Jurkat, Clone E6-1 (cell line): ENCODE results near the gene BFAR.
"Not testable (repeated sequence)": the region's sequence is repeated elsewhere in the genome, so short reads cannot be mapped to it uniquely, and the experiment has no call there.

Experiments
- DNase-seq: peaks from one replicate; pipeline ENCODE4 v3.0.0-alpha.2; 2011; ENCODE audit warnings: low read depth, low spot score
- H3K4me3 ChIP-seq: 2 replicates; pipeline ENCODE4 v1.5.1; 2011; ENCODE audit warnings: mild to moderate bottlenecking, low read length, control low read depth, moderate library complexity

Gene BFAR

DNA sequence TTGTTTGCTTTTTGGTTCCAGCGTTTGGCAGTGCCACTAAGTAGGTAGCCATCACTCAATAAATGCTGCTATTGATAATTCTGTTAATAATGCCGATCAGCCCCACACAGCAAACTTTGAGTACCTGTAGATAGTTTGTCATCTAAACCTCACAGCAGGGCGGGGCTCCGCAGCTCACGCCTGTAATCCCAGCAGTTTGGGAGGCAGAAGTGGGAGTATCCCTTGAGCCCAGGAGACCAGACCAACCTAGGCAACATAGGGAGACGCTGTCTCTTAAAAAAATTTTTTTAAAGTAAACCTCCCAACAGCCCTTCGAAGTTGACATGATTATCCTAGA is 1.6 kb downstream of the BFAR start:
- DNase-seq: no peak
- H3K4me3 ChIP-seq: peak overlapping the region; percentile 95

DNA sequence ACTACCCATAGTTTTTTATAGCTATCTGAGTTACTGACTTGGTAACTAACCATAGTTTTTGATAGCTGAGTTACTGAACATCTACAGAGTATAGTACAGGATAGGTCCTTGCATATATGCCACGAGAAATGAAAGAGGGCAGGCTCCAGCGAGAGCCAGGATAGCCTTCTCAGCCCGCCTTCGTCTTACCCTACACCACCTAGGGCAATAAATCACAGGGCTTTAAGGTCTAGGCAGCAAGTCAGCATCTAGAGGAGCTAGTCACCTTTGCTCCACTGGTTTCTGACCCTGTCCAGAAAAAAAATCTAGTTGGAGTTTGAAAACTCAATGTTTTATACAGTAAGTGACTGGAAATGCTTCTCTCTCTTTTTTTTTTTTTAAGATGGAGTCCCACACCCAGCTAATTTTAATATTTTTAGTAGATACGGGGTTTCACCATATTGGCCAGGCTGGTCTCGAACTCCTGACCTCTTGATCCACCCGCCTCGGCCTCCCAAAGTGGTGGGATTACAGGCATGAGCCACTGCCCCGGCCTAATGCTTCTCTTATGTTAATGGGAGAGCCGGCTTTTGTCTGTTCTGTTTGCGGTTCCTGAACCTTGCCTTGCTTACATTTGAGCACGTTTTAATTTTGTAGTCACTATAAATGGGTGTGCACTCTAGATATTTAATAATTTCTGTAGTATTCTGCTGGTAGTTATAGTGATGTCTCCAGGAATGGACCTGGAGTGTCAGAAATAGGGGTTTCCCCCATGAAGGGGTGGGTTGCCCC is 2.8 kb downstream of the BFAR start:
- DNase-seq: no peak
- H3K4me3 ChIP-seq: no peak overlapping the region

DNA sequence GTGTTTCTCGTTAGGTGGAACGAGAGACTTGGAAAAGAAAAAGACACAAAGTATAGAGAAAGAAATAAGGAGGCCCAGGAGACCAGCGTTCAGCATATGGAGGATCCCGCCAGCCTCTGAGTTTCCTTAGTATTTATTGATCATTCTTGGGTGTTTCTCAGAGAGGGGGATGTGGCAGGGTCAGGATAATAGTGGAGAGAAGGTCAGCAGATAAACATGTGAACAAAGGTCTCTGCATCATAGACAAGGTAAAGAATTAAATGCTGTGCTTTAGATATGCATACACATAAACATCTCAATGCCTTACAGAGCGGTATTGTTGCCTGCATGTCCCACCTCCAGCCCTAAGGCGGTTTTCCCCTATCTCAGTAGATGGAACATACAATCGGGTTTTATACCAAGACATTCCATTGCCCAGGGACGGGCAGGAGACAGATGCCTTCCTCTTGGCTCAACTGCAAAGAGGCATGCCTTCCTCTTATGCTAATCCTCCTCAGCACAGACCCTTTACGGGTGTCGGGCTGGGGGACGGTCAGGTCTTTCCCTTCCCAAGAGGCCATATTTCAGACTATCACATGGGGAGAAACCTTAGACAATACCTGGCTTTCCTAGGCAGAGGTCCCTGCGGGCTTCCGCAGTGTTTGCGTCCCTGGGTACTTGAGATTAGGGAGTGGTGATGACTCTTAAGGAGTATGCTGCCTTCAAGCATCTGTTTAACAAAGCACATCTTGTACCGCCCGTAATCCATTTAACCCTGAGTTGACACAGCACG is 3.6 kb downstream of the BFAR start:
- H3K4me3 ChIP-seq, DNase-seq: not testable (repeated sequence)

DNA sequence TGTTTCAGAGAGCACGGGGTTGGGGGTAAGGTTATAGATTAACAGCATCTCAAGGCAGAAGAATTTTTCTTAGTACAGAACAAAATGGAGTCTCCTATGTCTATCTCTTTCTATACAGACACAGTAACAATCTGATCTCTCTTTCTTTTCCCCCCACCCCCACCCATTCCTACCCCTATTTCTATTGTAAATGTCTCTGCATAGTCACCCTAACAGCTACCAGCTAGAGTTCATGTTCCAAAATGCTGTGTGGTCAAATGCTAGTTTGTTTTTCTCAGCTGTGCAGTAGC is 4.1 kb downstream of the BFAR start:
- not testable (repeated sequence) for H3K4me3 ChIP-seq, DNase-seq

DNA sequence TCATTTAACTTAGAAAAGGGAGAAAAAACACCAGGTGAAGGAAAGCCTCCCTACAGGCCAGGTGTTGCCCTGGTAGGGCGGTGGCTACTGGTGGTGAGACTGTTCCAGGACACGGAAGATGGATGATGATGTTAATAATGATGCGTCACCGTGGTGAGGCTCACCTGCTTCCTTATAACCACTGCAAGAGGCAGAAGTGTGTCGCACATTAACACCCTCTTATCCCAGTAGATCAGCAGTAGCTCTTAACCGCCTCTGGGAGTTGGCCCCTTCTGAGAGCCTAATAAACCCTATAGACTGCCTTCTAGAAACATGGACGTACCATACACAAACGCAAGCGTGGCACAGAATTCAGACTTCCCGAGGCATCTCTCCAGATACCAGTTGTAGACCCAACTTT is 7.8 kb downstream of the BFAR start:
- DNase-seq: no peak
- H3K4me3 ChIP-seq: no peak overlapping the region

DNA sequence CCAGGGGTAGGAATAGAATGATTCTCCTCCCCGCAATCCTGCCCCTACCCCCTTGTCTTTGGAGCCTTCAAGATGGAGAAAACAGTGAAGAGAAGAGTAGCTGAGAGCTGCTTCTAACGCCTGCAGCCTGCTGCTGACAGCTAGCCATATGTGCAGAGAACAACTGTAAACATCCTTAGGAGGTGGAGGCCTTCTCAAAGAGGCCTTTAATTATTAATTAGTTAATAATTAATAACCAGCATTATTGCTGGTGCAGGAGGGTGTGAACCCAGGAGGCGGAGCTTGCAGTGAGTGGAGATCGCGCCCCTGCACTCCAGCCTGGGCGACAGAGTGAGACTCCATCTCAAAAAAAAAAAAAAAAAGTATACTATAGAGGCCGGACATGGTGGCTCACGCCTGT is 8.5 kb downstream of the BFAR start:
- no peak for DNase-seq
- no peak overlapping the region for H3K4me3 ChIP-seq

DNA sequence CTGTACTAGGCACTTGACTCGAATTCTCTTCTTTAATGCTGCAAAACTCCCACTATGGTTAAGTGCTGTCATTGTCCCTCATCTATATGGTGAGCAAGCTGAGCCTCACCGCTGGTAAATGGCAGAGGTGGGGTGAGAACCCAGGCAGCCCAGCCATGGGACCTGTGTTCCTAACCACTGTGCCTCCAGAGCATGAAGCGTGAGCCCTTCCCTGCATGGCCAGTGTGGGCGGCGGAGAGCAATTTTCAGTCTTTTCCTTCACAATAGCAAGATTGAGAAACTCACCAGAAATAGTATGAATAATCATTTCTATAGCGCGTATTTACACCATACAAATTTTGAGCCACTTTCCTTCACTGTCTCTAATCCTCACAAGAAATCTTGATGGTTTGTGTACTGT is 9.2 kb downstream of the BFAR start:
- H3K4me3 ChIP-seq: no peak overlapping the region
- DNase-seq: no peak

DNA sequence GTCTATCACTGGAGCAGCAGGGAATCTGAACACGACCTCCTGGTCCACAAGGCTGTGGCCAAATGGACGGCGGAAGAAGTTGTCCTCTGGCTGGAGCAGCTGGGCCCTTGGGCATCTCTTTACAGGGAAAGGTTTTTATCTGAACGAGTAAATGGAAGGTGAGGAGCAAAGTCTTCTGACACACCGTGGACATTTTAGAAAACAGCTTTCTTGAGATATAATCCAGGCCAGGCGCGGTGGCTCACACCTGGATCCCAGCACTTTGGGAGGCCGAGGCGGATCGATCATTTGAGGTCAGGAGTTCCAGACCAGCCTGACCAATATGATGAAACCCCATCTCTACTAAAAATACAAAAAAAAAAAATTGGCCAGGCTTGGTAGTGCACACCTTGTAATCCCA is 17.1 kb downstream of the BFAR start:
- no peak overlapping the region for H3K4me3 ChIP-seq
- no peak for DNase-seq

DNA sequence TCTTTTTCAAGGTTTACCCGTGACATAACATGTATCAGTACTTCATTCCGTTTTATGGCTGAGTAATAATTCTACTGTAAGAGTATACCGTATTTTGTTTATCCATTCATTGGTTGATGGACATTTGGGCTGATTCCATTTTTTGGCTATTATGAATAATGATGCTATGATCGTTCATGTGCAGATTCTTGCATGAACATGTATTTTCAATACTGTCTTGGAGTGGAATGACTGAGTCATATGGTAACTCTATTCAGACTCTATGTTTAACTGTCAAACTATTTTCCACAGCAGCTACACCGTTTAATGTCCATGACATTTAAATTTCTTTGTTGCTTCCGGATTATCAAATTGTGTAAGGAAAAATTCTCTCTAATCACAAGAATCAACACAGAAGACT is 17.9 kb downstream of the BFAR start:
- DNase-seq: no peak
- H3K4me3 ChIP-seq: no peak overlapping the region

DNA sequence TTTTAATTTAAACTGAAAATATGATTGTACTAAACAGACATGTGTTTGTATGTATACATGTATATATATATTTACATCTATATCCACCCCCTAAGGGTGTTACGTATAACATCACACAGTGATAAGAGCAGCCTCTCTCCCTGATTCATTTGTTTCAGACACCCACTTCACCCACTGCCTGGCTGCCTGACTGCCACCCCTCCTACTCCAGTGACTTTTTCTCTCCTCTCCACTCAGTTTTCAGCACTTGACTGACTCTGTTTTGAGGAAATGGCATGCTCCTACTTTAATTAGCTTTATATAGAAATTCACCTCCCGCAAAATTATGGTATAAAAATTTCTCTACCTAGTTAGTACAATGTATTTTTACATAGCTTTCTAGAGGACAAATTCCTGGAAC is 20.0 kb downstream of the BFAR start:
- DNase-seq: no peak
- H3K4me3 ChIP-seq: no peak overlapping the region

DNA sequence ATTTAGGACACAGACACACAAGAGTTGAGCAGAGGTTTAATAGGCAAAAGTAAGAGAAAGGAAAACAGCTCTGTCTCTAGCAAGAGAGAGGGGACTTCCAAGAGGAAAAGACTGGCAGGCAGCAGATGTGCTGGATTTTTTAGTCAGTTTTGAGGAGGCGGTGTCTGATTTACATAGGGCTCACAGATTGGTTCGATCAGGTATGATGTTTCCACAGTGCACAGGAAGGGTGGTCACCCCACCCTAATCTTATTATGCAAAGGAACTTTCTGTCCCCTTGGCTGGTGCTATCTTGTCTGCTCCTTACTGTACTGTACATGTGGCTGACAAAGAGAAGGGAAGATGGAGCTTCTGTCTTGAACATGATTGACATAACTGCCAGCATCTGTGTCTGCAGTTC is 25.3 kb downstream of the BFAR start:
- H3K4me3 ChIP-seq: no peak overlapping the region
- peak; percentile 47 for DNase-seq

DNA sequence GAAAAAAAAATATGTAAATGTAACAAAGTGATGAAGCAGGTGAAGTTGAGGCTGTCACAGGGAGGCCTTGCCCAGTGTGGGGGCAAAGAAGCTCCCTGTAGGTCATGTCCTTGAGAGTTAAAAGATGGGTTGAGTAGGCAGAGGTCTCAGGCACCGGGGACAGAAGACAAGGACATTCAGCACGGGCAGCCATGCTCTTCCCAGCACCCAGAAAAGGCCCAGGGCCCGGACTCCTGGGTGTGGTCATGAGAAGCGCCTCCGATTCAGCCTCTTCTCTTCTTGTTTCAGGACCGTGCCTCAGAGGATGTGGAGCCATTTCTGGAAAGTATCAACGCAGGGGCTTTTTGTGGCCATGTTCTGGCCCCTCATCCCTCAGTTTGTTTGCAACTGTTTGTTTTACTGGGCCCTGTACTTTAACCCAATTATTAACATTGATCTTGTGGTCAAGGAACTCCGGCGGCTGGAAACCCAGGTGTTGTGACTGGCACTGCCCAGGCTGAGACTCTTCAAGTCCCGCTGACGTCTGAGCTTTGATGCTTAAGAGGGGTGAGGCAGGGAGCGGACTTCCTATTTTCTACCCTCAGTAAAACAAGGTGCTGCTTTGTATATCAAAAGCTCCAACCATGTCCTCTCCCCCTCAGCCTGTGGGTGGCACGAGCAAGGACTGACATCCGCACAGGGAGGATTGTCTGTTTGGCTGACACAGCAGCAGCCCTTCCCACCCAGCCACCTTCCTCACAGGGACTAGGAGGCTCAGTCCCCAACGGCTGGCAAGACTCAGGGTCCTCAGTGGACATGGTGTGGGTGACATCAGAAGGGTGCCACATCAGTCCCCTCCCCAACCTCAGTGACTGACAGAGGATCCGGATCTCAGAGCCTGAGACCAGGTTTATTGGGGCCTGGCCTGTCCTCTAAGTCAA is 34.9 kb downstream of the BFAR start:
- no peak for DNase-seq

DNA sequence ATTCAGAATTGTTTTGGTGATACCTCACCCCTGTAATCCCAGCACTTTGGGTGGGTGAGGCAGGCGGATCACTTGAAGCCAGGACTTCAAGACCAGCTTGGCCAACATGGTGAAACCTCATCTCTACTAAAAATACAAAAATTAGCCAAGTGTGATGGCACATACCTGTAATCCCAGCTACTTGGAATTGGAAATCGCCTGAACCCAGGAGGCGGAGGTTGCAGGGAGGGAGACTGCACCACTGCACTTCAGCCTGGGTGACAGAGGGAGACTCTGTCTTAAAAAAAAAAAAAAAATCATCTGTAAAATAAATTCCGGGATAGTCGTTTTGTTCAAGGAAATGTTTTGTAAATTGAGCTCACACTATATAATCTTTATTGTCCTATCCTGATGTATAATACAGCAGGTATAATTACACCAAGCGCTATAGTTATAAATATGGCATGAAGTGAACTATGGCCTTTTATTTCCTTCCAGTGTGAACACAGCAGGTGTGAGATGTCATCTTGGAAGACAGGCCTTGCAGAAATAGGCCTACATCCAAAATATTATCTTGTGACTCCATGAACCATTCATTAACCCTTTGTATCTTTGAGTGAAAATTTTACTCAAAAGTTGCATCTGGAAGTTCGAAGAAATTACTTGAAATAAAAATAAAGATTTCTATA is 35.9 kb downstream of the BFAR start:
- H3K4me3 ChIP-seq: no peak overlapping the region
- DNase-seq: no peak

More for the DNA sequence above, 34.9 kb downstream of the BFAR start:
- H3K4me3 ChIP-seq: no peak overlapping the region

DNA sequence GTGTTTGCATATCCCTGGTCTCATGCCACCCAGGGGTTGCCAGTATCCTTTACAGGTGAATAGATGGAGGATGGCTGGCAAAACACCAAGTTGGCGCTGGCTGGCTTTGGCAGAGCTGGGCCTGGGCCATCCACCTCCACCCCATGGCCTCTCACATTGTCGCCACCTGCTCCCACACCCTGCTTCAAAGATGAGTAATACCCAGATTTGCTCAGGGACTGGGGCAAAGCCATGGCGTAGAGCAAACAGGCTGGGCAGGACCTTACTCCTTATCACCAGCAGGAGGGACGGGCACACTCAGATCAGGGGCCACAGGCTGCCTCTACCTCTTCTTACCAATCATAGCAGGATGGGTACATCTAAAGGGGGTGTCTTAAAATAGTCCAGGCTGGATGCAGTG is 37.0 kb downstream of the BFAR start:
- no peak overlapping the region for H3K4me3 ChIP-seq
- DNase-seq: no peak

DNA sequence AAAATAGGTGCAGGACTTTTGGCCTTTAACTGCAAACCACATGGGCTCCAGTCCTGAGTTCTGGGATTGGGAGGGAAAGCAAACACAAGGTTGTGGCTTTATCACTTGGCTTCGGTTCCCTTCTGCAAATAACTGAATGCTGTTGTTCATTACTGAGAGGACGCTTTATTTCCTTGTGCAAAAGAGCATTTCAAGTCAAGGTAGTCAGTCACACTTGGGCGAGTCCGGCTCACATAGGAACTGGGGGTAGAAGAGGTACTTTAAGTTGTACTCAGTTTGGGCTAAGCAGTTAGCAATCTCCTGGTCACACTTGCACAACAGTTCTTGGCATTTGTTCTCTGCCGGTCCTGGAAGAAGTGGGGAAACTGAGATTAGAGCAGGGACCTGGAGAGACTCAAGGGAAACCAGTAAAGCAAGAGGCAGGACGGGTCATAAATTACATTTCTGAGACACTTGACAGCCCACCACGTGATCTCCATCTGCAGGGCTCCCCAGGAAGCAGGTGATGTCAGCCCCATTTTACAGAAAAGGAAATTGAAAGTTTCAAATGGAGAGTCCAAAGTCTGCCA is 39.7 kb downstream of the BFAR start:
- no peak overlapping the region for H3K4me3 ChIP-seq
- peak; percentile 25 for DNase-seq

DNA sequence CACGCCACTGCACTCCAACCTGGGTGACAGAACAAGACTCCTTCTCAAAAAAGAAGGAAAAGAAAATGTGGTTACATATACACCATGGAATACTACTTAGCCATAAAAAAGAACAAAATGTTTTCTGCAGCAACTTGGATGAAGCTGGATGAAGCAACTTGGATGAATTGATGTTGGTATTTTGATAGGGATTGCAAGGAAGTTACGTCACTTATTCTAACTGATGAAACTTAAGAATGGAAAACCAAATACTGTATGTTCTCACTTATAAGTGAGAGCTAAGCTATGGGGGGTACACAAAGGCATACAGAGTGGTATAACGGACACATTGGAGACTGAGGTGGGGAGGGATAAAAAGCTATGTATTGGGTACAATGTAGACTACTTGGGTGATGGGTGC is 43.9 kb downstream of the BFAR start:
- DNase-seq: no peak
- H3K4me3 ChIP-seq: no peak overlapping the region

DNA sequence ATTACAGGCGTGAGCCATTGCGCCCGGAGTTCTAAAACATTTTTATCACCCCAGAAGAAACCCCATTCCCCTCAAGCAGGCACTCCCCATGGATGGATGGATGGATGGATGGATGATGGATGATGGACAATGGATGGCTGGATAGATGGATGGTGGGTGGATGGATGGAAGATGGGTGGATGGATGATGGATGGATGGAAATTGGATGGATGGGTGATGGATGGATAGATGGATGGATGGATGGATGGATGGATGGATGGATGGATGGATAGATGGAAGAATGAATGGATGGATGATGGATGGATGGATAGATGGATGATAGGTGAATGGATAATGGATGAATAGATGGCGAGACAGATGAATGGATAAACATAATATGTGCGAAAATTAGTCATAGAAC is 44.9 kb downstream of the BFAR start:
- no peak for DNase-seq
- H3K4me3 ChIP-seq: no peak overlapping the region

DNA sequence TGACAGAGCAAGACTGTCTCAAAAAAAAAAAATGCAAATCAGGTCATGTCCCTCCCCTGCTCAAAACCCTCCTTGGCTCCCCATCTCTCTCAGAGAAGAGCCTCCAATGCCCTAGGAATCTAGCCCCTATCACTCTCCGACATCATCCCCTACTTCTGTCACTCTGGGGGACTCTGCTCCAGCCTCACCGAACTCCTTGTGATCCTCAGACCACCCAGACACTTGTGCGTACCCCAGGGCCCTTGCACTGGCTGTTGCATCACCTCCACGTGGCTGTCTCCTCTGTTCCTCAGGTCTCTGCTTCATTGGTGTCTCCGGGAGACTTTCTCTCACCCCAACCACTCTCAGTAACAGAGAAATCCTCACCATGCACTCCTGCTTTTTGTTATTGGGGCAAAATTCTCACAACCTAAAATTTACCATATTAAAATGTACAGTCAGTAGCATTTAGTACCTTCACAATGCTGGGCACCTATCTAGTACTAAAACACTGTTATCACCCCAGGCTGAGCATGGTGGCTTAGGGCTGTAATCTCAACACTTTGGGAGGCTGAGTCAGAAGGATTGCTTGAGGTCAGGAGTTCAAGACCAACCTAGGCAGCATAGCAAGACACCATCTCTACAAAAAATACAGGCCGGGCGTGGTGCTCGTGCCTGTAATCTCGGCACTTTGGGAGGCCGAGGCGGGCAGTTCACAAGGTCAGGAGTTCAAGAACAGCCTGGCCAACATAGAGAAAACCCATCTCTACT is 46.2 kb downstream of the BFAR start:
- no peak for DNase-seq
- no peak overlapping the region for H3K4me3 ChIP-seq

DNA sequence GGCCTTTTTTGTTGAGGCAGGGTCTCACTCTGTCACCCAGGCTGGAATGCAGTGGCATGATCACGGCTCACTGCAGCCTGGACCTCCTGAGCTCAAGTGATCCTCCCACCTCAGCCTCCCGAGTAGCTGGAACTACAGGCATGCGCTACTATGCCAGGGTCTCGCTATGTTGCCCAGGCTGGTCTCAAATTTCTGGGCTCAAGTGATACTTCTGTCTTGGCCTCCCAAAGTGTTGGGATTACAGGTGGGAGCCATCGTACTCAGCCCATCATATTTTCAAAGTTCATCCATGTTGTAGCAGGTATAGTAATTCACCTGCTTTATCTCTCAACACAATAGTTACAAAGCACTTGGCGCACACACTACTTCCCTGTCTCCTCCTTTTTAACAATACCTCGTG is 47.6 kb downstream of the BFAR start:
- H3K4me3 ChIP-seq: not testable (repeated sequence)

More for the DNA sequence above, 47.6 kb downstream of the BFAR start:
- not testable (repeated sequence) for DNase-seq
